Neural progenitor cell (in vitro differentiated cells): ENCODE results near the gene LYRM1. TPM values are rescaled to one million over a fixed set of nuclear protein-coding genes. Genes with fewer than 3 reads are reported as not detected.
"Not testable (repeated sequence)": the region's sequence is repeated elsewhere in the genome, so short reads cannot be mapped to it uniquely, and the experiment has no call there.

Experiments used
- DNase-seq: peaks from one replicate; pipeline ENCODE4 v3.0.0-alpha.2; 2016; ENCODE audit warnings: low spot score
- H2AFZ ChIP-seq: fragments of 200-600 bp; sonication (generic); replicated peaks from 2 replicates; pipeline ENCODE4 v1.6.1; 2016; ENCODE audit warnings: antibody characterized with exemption
- H3F3A ChIP-seq: fragments of 200-600 bp; sonication (generic); 2 replicates; pipeline ENCODE4 v1.6.1; 2016; ENCODE audit warnings: antibody characterized with exemption, low read depth
- H3K27ac ChIP-seq: fragments of 200-600 bp; sonication (generic); 2 replicates; pipeline ENCODE4 v1.5.1; 2016; ENCODE audit warnings: mild to moderate bottlenecking
- H3K27me3 ChIP-seq: fragments of 200-600 bp; sonication (generic); 2 replicates; pipeline ENCODE4 v1.6.1; 2016; ENCODE audit warnings: mild to moderate bottlenecking, moderate library complexity
- H3K36me3 ChIP-seq: fragments of 200-600 bp; sonication (generic); 2 replicates; pipeline ENCODE4 v1.5.1; 2016
- H3K4me1 ChIP-seq: fragments of 200-600 bp; sonication (generic); 2 replicates; pipeline ENCODE4 v1.6.1; 2016; ENCODE audit warnings: mixed run types
- H3K4me2 ChIP-seq: fragments of 200-600 bp; sonication (generic); 2 replicates; pipeline ENCODE4 v1.6.1; 2016
- H3K4me3 ChIP-seq: fragments of 200-600 bp; sonication (generic); 2 replicates; pipeline ENCODE4 v1.5.1; 2016
- H3K79me2 ChIP-seq: fragments of 200-600 bp; sonication (generic); 2 replicates; pipeline ENCODE4 v1.6.1; 2016; ENCODE audit warnings: low read depth
- H3K9ac ChIP-seq: fragments of 200-600 bp; sonication (generic); 2 replicates; pipeline ENCODE4 v1.6.1; 2016
- H3K9me3 ChIP-seq: fragments of 200-600 bp; sonication (generic); 2 replicates; pipeline ENCODE4 v1.5.1; 2016; ENCODE audit warnings: low read depth
- H4K20me1 ChIP-seq: fragments of 200-600 bp; sonication (generic); 2 replicates; pipeline ENCODE4 v1.6.1; 2016; ENCODE audit warnings: low read depth
- H3K27ac Mint-ChIP-seq: 3 replicates; pipeline ENCODE4 v1.8.0; 2021; ENCODE audit warnings: mixed read lengths
- H3K27me3 Mint-ChIP-seq: 2 replicates; pipeline ENCODE4 v1.8.0; 2022; ENCODE audit warnings: low read depth, mild to moderate bottlenecking, inconsistent platforms, moderate library complexity, mixed read lengths; ENCODE audit not compliant: insufficient read depth
- H3K36me3 Mint-ChIP-seq: 3 replicates; pipeline ENCODE4 v1.8.0; 2021; ENCODE audit warnings: mixed read lengths
- H3K4me1 Mint-ChIP-seq: 3 replicates; pipeline ENCODE4 v1.8.0; 2021; ENCODE audit warnings: mixed read lengths
- H3K4me3 Mint-ChIP-seq: 3 replicates; pipeline ENCODE4 v1.8.0; 2021; ENCODE audit warnings: mild to moderate bottlenecking, moderate library complexity, mixed read lengths
- H3K9me3 Mint-ChIP-seq: 3 replicates; pipeline ENCODE4 v1.8.0; 2020; ENCODE audit warnings: mixed read lengths
- EZH2 ChIP-seq: fragments of 200-600 bp; sonication (generic); IDR thresholded peaks from 2 replicates; pipeline ENCODE4 v1.6.1; 2017; ENCODE audit warnings: antibody characterized with exemption, mild to moderate bottlenecking, moderate library complexity
- EZH2phosphoT487 ChIP-seq: fragments of 200-600 bp; sonication (generic); IDR thresholded peaks from 2 replicates; pipeline ENCODE4 v1.6.1; 2017; ENCODE audit warnings: antibody characterized with exemption
- total RNA-seq: library from RNA; depleted of rRNA; stranded (reverse); fragments of >200 nt; gene quantifications from 2 replicates; pipeline ENCODE4 v1.2.3, GENCODE V29; 2015; ENCODE audit warnings: low replicate concordance
- TF ChIP-seq, protein P1 (sequence below): fragments of 200-600 bp; sonication (generic); IDR thresholded peaks from 2 replicates; pipeline ENCODE4 v1.5.1; 2017; ENCODE audit warnings: antibody characterized with exemption, mild to moderate bottlenecking

LYRM1 gene
- total RNA-seq, 1 donor from 2014 or later, result 61.8 TPM

DNA sequence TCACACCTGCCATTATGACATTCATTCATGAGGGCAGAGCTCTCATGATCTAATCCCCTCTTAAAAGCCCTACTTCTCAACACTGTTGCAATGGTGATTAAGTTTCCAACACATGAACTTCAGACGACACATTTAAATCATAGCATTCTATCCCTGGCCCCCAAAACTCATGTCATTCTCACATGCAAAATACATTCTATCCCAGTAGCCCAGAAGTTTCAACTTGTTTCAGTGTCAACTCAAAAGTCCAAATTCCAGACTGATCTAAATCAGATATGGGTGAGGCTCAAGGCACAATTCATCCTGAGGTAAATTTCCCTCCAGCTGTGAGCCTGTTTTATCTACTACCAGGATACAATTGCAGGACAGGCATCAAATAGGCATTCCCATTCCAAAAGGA lies 25.2 kb downstream of the LYRM1 start:
- Histone ChIP-seq H4K20me1 (no peaks in the 10 kb centered on the region), H3K4me2 (no peak overlapping the region), H3K4me3 (no peak overlapping the region), H3F3A (no peaks in the 10 kb centered on the region), H3K27me3 (no peaks in the 10 kb centered on the region), H3K9me3 (no peaks in the 10 kb centered on the region), H3K36me3 (no peaks in the 10 kb centered on the region), H2AFZ (no peak overlapping the region), H3K4me1 (no peaks in the 10 kb centered on the region), H3K27ac (no peak overlapping the region), H3K79me2 (no peaks in the 10 kb centered on the region), H3K9ac (no peak overlapping the region)
- DNase-seq, result no peak
- H3K9me3 Mint-ChIP-seq, result no peaks in the 10 kb centered on the region
- no peak for TF ChIP-seq EZH2
- TF ChIP-seq EZH2phosphoT487, result no peak
- TF ChIP-seq, protein P1, sequence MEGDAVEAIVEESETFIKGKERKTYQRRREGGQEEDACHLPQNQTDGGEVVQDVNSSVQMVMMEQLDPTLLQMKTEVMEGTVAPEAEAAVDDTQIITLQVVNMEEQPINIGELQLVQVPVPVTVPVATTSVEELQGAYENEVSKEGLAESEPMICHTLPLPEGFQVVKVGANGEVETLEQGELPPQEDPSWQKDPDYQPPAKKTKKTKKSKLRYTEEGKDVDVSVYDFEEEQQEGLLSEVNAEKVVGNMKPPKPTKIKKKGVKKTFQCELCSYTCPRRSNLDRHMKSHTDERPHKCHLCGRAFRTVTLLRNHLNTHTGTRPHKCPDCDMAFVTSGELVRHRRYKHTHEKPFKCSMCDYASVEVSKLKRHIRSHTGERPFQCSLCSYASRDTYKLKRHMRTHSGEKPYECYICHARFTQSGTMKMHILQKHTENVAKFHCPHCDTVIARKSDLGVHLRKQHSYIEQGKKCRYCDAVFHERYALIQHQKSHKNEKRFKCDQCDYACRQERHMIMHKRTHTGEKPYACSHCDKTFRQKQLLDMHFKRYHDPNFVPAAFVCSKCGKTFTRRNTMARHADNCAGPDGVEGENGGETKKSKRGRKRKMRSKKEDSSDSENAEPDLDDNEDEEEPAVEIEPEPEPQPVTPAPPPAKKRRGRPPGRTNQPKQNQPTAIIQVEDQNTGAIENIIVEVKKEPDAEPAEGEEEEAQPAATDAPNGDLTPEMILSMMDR, result no peak
- H3K27ac Mint-ChIP-seq, result no peak overlapping the region
- H3K36me3 Mint-ChIP-seq, result peaks cover 5% of the 10 kb centered on the region
- peaks cover 6% of the 10 kb centered on the region for H3K4me1 Mint-ChIP-seq
- peaks cover 3% of the 10 kb centered on the region for H3K27me3 Mint-ChIP-seq
- no peak overlapping the region for H3K4me3 Mint-ChIP-seq

DNA sequence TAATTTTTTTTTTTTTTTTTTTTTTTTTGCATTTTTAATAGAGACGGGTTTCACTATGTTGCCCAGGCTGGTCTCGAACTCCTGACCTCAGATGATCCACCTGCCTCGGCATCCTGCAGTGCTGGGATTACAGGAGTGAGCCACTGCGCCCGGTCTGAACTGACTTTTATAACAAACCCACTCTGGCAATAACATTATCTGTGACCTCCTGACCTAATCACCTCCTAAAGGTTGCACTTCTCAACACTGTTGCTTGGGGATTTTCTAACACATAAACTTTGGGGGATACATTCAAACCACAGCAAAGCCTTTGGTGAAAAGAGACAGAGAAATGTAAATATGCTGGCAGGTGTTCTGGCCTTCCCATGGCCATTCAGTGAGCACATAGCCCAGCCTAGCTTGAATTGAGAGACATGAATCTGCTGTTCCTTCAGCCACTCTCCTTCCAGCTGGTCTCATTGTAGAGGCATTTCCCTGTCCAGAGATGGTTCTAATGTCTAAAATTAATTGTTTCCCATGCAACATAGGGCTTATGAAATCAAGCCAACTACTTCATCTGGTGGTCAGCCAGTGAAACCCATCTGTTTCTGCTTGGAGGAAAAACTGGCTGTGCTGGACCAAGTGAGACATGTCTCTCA lies 28.3 kb downstream of the LYRM1 start:
- Mint-ChIP-seq H3K4me3 (no peak overlapping the region), H3K4me1 (peaks cover 6% of the 10 kb centered on the region), H3K9me3 (no peaks in the 10 kb centered on the region), H3K27ac (no peak overlapping the region), H3K27me3 (peaks cover 2% of the 10 kb centered on the region), H3K36me3 (peaks cover 5% of the 10 kb centered on the region)
- Histone ChIP-seq H2AFZ (no peak overlapping the region), H3K4me1 (no peaks in the 10 kb centered on the region), H3F3A (no peaks in the 10 kb centered on the region), H3K79me2 (no peaks in the 10 kb centered on the region), H3K4me3 (no peak overlapping the region), H3K9ac (no peak overlapping the region), H3K4me2 (no peak overlapping the region), H4K20me1 (no peaks in the 10 kb centered on the region), H3K36me3 (no peaks in the 10 kb centered on the region), H3K27me3 (no peaks in the 10 kb centered on the region), H3K9me3 (no peaks in the 10 kb centered on the region), H3K27ac (no peak overlapping the region)
- TF ChIP-seq EZH2phosphoT487 (no peak), EZH2 (no peak)
- TF ChIP-seq, protein P1, result no peak
- no peak for DNase-seq

DNA sequence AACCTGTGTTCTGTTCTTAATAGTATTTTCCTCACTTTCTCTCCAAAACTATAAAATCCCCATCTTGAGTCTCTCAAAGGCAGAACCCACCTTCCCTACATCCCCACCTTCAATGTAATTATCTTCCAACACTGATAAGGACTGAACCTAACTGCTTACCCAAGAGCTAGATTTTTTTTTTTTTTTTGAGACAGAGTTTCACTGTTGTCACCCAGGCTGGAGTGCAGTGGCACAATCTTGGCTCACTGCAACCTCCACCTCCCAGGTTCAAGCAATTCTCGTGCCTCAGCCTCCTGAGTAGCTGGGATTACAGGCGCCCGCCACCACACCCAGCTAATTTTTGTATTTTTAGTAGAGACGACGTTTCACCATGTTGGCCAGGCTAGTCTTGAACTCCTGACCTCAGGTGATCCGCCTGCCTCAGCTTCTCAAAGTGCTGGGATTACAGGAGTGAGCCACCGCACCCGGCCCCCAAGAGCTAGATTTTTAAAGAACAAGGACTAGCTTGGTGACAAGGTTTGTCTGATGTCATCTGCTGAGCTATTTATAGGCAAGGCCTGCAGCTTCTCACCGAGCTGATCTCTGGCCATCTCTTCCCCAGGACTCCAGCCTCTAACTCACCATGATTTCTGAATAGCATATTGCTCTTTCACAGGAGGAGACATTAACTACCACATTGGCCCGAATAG lies 29.2 kb downstream of the LYRM1 start:
- H3K9ac ChIP-seq, H3K9me3 ChIP-seq, H3K36me3 Mint-ChIP-seq, H4K20me1 ChIP-seq, DNase-seq, H3K79me2 ChIP-seq, H3K4me3 Mint-ChIP-seq, H3K4me1 ChIP-seq, H3K4me3 ChIP-seq, H3K36me3 ChIP-seq, H3K27me3 ChIP-seq, H2AFZ ChIP-seq, H3K27me3 Mint-ChIP-seq, H3K4me1 Mint-ChIP-seq, H3K4me2 ChIP-seq, H3K27ac ChIP-seq, H3K9me3 Mint-ChIP-seq, H3F3A ChIP-seq: not testable (repeated sequence)
- peak overlapping the region; percentile 39 for H3K27ac Mint-ChIP-seq

DNA sequence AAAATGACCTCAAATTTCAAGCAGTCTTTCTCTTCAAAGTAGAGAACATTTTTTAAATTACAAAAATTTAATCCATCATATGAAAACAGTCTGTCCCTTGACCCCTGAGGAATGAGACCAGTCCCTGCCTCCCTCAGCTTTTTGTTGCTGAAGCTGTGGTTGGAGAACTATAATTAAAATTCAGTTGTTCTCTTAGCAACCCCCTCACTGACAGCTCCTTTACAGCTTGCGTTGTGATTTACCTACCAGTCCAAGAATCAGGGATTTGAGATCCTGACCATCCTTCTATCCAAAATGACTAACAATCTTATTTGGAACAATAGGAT lies 29.8 kb downstream of the LYRM1 start:
- Histone ChIP-seq H3K27me3 (no peaks in the 10 kb centered on the region), H3K4me3 (no peak overlapping the region), H3K36me3 (no peaks in the 10 kb centered on the region), H3K9ac (no peak overlapping the region), H4K20me1 (no peaks in the 10 kb centered on the region), H3K9me3 (no peaks in the 10 kb centered on the region), H2AFZ (no peak overlapping the region), H3K79me2 (no peaks in the 10 kb centered on the region), H3K27ac (no peak overlapping the region), H3K4me2 (no peak overlapping the region), H3F3A (no peaks in the 10 kb centered on the region), H3K4me1 (no peaks in the 10 kb centered on the region)
- no peak for TF ChIP-seq EZH2phosphoT487
- peaks cover 5% of the 10 kb centered on the region for H3K36me3 Mint-ChIP-seq
- no peaks in the 10 kb centered on the region for H3K9me3 Mint-ChIP-seq
- H3K27ac Mint-ChIP-seq, result peak overlapping the region; percentile 39
- no peak for DNase-seq
- peaks cover 6% of the 10 kb centered on the region for H3K4me1 Mint-ChIP-seq
- no peak overlapping the region for H3K4me3 Mint-ChIP-seq
- peaks cover 2% of the 10 kb centered on the region for H3K27me3 Mint-ChIP-seq
